Measurements from ENCODE around the gene ZNF526.

Gene ZNF526

DNA sequence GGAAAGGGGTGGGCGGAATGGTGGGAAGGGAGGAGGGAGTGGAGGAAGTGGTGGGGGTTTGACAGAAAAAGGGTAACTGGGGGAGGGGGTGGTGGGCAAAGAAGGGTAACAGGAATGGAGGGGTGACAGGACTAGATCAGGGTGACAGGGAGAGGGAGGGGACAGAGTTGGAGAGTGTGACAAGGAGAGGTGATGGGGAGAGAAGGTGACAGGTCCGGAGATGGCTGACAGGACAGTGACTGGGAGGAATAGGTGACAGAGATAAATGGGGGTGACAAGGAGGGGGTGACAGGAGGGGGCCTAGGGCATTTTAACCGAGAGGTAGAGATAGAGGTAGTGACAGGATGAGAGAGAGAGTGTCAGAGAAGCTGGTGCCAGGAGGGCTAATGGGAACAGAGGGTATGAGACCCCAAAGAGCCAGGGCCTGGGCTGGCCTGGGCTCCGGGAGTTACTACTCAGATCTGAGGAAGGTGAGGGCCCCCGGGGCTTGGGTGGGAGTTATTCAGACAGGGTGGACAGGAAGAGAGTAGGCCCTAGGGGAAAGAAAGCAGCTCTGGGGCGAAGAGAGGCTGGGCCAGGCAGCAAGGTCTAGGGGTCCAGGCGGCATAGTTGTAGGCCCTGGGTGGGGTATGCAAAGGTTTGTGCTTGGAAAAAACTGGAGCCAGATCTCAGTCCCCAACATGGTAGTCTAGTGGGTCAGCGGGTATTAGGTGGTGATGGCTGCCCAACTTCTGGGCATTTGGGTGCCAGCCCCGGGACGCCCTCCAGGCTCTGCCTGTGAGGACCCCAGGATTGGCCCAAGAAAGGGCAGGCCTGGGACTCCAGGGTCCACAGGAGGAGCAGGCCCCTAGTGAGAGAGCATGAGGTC is 49.6 kb downstream of the ZNF526 start (continued):
- peak; percentile 88 for TF ChIP-seq PATZ1 (tag by site-specific recombination; IDR thresholded peaks at IDR 0.05)
- TF ChIP-seq ZBTB17 (tag by site-specific recombination; IDR thresholded peaks at IDR 0.05), result no peak
- TF ChIP-seq ZNF350 (tag by site-specific recombination; IDR thresholded peaks at IDR 0.05), result no peak
- TF ChIP-seq ZNF629 (tag by site-specific recombination; IDR thresholded peaks at IDR 0.05), result no peak
- TF ChIP-seq KLF1 (tag by site-specific recombination; IDR thresholded peaks at IDR 0.05), result no peak
- no peak for TF ChIP-seq ZFP41 (tag by site-specific recombination; IDR thresholded peaks at IDR 0.05; ENCODE audit: borderline replicate concordance)
- no peak for TF ChIP-seq ZSCAN30 (tag by site-specific recombination; IDR thresholded peaks at IDR 0.05)
- no peak for TF ChIP-seq ZNF596 (tag by site-specific recombination; IDR thresholded peaks at IDR 0.05)
- no peak for TF ChIP-seq ZNF324 (tag by site-specific recombination; IDR thresholded peaks at IDR 0.05)
- TF ChIP-seq ZNF23 (tag by site-specific recombination; IDR thresholded peaks at IDR 0.05; ENCODE audit: borderline replicate concordance), result no peak
- TF ChIP-seq, protein P1, sequence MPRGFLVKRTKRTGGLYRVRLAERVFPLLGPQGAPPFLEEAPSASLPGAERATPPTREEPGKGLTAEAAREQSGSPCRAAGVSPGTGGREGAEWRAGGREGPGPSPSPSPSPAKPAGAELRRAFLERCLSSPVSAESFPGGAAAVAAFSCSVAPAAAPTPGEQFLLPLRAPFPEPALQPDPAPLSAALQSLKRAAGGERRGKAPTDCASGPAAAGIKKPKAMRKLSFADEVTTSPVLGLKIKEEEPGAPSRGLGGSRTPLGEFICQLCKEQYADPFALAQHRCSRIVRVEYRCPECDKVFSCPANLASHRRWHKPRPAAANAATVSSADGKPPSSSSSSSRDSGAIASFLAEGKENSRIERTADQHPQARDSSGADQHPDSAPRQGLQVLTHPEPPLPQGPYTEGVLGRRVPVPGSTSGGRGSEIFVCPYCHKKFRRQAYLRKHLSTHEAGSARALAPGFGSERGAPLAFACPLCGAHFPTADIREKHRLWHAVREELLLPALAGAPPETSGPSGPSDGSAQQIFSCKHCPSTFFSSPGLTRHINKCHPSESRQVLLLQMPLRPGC (tag by site-specific recombination; IDR thresholded peaks at IDR 0.05), result no peak
- no peak for TF ChIP-seq ZNF133 (tag by site-specific recombination; IDR thresholded peaks at IDR 0.05)
- peak; percentile 61 for TF ChIP-seq ZNF335 (tag by site-specific recombination; conservative IDR thresholded peaks at IDR 0.05)
- TF ChIP-seq OVOL3 (tag by site-specific recombination; IDR thresholded peaks at IDR 0.05), result no peak
- TF ChIP-seq ZNF585B (tag by site-specific recombination; IDR thresholded peaks at IDR 0.05), result no peak
- TF ChIP-seq SP2 (tag by site-specific recombination; IDR thresholded peaks at IDR 0.05), result no peak; the same call in none of the 2 replicates
- 0 out of 2 replicates have a peak, but pooled peaks have one; percentile 35 for TF ChIP-seq ZFP69B (tag by site-specific recombination; IDR thresholded peaks at IDR 0.05)
- no peak for TF ChIP-seq BCL11B (tag by site-specific recombination; IDR thresholded peaks at IDR 0.05; ENCODE audit: low read depth)
- TF ChIP-seq ZNF239 (tag by site-specific recombination; IDR thresholded peaks at IDR 0.05), result 0 out of 2 replicates have a peak, but pooled peaks have one; percentile 39
- peak; percentile 77 for TF ChIP-seq ZFHX2 (tag by site-specific recombination; conservative IDR thresholded peaks at IDR 0.05)
- TF ChIP-seq ZNF174 (tag by site-specific recombination; IDR thresholded peaks at IDR 0.05), result no peak
- TF ChIP-seq ZNF155 (tag by site-specific recombination; IDR thresholded peaks at IDR 0.05), result no peak
- no peak for TF ChIP-seq GLIS2 (tag by site-specific recombination; IDR thresholded peaks at IDR 0.05)
- no peak for TF ChIP-seq ZNF623 (tag by site-specific recombination; IDR thresholded peaks at IDR 0.05)
- TF ChIP-seq, protein P2, sequence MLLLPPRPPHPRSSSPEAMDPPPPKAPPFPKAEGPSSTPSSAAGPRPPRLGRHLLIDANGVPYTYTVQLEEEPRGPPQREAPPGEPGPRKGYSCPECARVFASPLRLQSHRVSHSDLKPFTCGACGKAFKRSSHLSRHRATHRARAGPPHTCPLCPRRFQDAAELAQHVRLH (tag by site-specific recombination; IDR thresholded peaks at IDR 0.05), result no peak
- TF ChIP-seq ZNF169 (tag by site-specific recombination; IDR thresholded peaks at IDR 0.05), result no peak
- no peak for TF ChIP-seq ZFP37 (tag by site-specific recombination; IDR thresholded peaks at IDR 0.05)
- no peak for TF ChIP-seq ZNF404 (tag by site-specific recombination; IDR thresholded peaks at IDR 0.05)
- TF ChIP-seq, protein P3, sequence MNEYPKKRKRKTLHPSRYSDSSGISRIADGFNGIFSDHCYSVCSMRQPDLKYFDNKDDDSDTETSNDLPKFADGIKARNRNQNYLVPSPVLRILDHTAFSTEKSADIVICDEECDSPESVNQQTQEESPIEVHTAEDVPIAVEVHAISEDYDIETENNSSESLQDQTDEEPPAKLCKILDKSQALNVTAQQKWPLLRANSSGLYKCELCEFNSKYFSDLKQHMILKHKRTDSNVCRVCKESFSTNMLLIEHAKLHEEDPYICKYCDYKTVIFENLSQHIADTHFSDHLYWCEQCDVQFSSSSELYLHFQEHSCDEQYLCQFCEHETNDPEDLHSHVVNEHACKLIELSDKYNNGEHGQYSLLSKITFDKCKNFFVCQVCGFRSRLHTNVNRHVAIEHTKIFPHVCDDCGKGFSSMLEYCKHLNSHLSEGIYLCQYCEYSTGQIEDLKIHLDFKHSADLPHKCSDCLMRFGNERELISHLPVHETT (tag by site-specific recombination; IDR thresholded peaks at IDR 0.05), result 0 out of 2 replicates have a peak, but pooled peaks have one; percentile 27
- TF ChIP-seq ZBTB1 (tag by site-specific recombination; IDR thresholded peaks at IDR 0.05), result no peak
- no peak for TF ChIP-seq ZNF558 (tag by site-specific recombination; IDR thresholded peaks at IDR 0.05)
- TF ChIP-seq GFI1B (tag by site-specific recombination; IDR thresholded peaks at IDR 0.05), result no peak
- TF ChIP-seq ZBTB6 (tag by site-specific recombination; IDR thresholded peaks at IDR 0.05), result no peak
- peak; percentile 45; the same call in 1 of the 2 replicates for TF ChIP-seq ZBTB48 (tag by site-specific recombination; IDR thresholded peaks at IDR 0.05)
- TF ChIP-seq KLF8 (tag by site-specific recombination; IDR thresholded peaks at IDR 0.05), result no peak
- TF ChIP-seq ZNF433 (tag by site-specific recombination; IDR thresholded peaks at IDR 0.05; ENCODE audit: low read depth), result no peak
- no peak for TF ChIP-seq ZNF140 (tag by site-specific recombination; IDR thresholded peaks at IDR 0.05)

All from HEK293 (cell line).